Posterior vena cava (tissue), 2 donors: ENCODE data around the gene POMP. TPM values are rescaled to one million over a fixed set of nuclear protein-coding genes. Genes with fewer than 3 reads are reported as not detected.

ENCODE experiments used
- DNase-seq: peaks from one replicate; pipeline ENCODE4 v3.0.0-alpha.2; 2020; ENCODE audit warnings: low spot score
- intact Hi-C, 2 donors: fragments of 100-400 bp; cut with DNase I; formaldehyde crosslinking; loops; one replicate each; pipeline versions ENCODE4 v1.14.1 to v1.14.2; 2022 to 2023
- total RNA-seq, 2 donors: library from RNA; stranded (reverse); fragmentation: NEBNext Ultra II Directional; extraction: Animal tissue kit (Norgen Biotek cat#: 25700); gene quantifications; one replicate each; pipeline ENCODE4 v1.2.1, GENCODE V29; 2021
- donor health status: DM: yes; HTN: yes; CAD: no.
- donor health status: DM: yes; HTN: yes; CAD: no.

Gene POMP
- total RNA-seq, 2 donors from 2014 or later = 58.9 to 65.9 TPM

GRCh38 chr13:28636069-28636468 is 22.9 kb upstream of the POMP start:
- intact Hi-C loops = no loop called here
- DNase-seq = no peak

- intact Hi-C loops = no loop called here
- no peak for DNase-seq
These were observed 22.1 kb upstream of the POMP start for GRCh38 chr13:28636677-28637317.

DNA sequence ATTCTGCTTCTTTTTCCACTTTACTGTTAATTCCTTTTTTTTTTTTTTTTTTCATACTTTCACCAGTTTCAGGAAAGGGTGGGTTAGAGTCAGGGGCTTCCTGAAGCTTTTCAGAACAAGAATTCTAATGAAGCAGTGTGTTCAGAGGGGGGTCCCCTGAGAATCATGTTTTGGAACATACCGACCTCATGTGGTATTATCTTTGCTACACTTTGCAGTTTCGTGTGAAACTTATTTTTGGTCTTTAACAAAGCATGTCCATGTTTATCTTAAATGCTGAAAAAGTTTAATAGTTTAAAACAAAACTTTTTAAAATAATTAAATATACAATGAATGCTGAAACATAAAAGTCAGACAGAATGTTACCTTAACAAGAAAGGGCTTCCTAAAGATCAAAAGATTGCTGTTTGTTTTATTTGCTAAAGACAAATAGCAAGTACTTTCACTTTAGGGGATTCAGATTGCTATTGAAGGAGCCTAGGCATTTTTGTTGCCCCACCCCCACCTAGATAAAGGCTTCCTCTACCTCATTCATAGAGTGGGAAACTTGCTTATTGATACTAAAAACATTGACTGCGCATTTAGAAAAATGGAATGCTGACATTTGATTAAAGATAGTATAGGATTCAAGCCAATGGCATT is 21.1 kb upstream of the POMP start:
- DNase-seq = no peak
- intact Hi-C loops = no loop called here

DNA sequence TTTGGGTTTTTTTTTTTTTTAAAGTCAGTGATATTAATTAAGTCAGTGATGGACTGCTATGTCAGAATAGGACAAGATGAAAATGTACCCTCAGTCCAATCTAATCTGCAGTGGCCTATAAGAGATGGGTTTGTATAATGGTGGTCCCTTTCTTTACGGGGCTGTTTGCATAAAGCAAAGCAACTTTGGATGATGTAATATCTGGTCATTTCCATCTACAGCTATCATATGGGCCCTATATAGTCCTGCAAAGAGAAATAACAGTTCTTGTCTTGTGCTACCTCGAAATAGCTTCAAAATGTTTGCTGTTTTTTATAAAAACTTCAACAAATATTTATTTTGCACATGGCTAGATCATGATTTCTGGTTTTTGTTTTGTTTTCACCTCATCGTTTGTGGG is 20.2 kb upstream of the POMP start:
- intact Hi-C loops = no loop called here
- DNase-seq = no peak

DNA sequence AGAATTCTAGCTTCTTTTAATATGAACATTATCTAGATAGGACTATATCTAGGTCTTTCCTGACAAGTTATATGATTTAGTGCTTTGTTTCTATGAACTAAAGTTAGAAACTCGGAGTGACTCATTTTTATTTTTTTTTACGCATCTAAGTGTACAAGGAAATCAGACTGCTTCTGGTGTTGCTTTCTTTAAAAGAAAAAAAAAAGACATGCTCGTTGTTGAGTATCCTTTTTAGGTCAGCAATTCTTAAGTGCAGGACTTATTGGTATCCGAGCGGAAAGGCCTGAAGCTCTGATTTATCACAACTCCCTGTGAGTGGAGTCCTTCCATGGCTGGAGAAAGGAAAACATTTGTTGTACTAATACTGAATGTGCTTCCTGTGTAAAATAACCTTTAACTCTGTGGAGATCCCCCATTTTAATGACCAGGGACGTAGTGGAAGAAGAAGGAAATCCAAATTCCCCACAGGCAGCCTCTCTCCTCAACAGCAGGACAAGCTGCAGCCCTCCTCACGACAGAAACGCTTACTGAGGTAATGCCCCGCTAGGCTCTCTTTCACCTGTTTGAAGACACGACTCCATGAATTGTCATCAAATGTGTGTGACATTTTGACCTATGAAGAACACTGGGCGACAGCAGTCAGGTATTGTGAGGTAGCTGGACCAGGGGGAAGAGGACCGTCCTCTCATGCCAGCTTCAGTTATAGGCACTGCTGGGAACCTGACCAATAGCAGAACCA is 17.9 kb upstream of the POMP start:
- intact Hi-C loops = no loop called here
- DNase-seq = no peak

DNA sequence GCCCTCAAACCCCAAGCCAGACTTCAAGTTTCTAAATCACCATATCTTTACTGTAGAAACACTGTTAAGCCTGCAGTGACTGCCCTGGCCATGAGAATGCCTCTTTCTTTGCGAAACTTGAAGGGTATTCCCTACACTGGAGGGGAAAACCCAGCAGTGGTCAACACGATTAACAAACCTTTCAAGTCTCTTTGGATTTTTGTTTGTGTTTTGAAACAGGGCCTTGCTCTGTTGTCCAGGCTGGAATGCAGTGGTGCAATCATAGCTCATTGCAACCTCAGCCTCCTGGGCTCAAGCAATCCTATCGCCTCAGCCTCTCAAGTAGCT is 17.4 kb upstream of the POMP start:
- no peak for DNase-seq
- intact Hi-C loops = no loop called here

DNA sequence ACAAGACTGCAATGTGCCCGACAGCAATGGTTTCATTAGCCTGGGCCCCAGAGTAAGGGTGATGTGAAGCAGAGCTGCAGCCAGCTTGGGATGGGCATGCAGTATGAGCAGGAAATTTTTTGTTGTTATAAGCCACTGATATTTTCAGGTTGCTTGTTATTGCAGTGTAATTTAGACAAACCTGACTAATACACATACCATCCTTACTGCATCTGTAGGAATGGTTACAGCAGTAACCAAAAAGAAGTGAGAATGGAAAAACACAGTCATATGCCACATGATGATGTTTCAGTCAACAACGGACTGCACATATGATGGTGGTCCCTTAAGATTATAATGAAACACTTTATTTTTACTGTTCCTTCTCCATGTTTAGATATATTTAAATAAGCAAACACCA is 8.6 kb upstream of the POMP start:
- intact Hi-C loops = loop anchor here in 1 of 2 donors (10.0 kb wide), 1 partner anchor 1475 kb away; the partner anchor contains the start of gene USP12
- no peak for DNase-seq

GRCh38 chr13:28651810-28652401 is 7.0 kb upstream of the POMP start:
- no peak for DNase-seq
- intact Hi-C loops = loop anchor here in 1 of 2 donors (10.0 kb wide), 1 partner anchor 1477 kb away; the partner anchor contains the start of gene USP12

DNA sequence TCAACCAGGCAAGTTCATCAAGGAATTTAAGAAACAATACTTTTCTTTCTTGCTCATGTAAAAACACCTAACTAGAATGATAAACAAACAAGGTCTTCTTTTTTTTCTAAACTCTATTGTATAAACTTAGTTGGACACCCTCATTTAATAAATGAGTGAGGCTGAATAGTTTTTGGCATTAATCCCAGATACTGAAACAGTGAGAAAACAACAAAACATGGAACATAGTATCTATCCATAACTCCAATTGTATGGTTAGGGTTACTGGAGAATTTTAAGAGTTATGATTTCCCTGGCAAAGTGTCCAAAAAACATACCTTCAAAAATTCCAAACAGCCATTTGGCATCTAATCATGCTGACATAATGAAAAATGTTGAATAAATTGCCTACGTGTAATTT is 5.8 kb upstream of the POMP start:
- DNase-seq = no peak

DNA sequence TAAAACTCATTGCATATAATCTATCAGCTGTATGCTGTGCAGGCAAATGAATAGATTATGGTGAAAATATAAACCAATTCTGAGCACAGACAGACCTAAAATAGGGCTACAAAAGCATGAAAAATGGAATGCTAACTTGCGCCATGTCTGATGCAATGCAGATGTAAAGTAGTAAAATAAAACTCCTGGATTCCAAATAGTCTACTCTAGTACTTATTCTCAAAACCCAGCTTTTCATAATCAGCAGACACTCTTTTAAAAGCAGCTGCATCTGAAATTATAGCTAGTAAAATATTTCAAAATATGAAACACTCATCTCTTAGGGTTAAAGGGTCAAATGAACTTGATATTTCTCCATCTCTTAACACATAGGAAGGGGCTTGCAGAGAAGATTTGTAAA is 4.7 kb upstream of the POMP start:
- intact Hi-C loops = loop anchor here in 1 of 2 donors (10.0 kb wide), 1 partner anchor 1479 kb away; the partner anchor contains the start of gene USP12
- DNase-seq = no peak

More for the DNA sequence above, 5.8 kb upstream of the POMP start:
- intact Hi-C loops = loop anchor here in 1 of 2 donors (10.0 kb wide), 1 partner anchor 1478 kb away; the partner anchor contains the start of gene USP12

GRCh38 chr13:28655561-28655960 is 3.4 kb upstream of the POMP start:
- DNase-seq = no peak
- intact Hi-C loops = loop anchor here in 1 of 2 donors (10.0 kb wide), 1 partner anchor 1481 kb away; the partner anchor contains the start of gene USP12

DNA sequence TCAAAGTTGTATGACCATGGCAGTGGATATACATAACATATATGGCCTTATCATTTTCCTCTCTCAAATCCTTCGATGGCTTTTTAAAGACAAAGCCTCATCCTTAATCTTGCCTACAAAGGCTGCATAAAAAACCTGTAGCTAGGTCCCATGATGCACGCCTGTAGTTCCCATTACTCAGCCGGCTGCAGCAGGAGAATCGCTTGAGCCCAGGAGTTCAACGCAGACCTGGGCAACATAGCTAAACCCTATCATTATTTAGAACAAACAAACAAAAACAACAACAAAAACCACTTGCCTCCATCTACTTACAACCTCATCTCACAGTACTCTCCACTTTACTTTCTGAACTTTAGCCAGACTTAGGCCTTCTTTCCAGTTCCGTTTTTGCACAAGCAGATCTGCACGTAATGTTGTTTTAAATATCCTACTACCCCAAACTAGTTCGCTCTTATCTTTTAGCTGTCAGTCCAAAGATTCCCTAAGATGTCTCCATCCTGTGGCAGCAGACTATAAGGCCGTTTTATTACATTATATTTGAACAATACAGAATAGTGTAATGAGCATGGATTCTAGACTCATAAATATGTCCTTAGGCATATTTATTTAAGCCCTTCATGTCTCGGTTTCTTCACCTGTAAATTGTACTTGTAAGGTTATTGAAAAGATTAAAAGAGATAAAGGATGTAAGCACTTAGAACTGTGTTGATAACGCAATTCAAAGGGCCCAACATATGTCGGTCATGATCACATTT is 969 bp upstream of the POMP start:
- no peak for DNase-seq
- intact Hi-C loops = loop anchor here in 1 of 2 donors (10.0 kb wide), 1 partner anchor 1483 kb away; the partner anchor contains the start of gene USP12

- intact Hi-C loops = loop anchor here in 1 of 2 donors (10.0 kb wide), 1 partner anchor 1484 kb away; the partner anchor contains the start of gene USP12
- no peak for DNase-seq
These were observed 463 bp upstream of the POMP start for GRCh38 chr13:28658539-28658795.

GRCh38 chr13:28659621-28659970 is 666 bp downstream of the POMP start:
- DNase-seq = no peak
- intact Hi-C loops = loop anchor here in 1 of 2 donors (10.0 kb wide), 1 partner anchor 1485 kb away; the partner anchor contains the start of gene USP12

DNA sequence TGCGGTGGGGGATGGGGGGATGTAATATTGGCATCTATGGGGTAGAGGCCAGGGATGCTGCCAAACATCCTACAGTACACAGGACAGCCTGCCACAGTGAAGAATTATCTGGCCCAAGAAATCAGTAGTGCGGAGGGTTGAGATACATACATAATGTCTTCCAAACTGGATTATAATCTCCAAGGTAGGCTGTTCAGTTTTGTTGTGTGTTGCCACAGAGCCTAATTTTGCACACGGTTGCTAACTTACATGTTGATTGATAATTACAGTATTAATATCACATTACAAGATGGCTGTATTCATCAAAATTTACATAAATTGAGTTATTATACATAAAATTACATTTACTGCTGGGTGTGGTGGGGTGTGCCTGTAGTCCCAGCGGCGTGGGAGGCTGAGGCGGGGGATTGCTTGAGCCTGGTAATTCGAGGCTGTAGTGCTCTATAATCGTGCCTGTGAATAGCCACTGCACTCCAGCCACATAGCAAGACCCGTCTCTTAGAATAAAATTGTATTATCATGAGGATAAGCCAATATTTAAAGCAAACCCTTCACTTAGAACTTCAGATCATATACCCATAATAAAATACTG is 8.1 kb downstream of the POMP start:
- DNase-seq = no peak
- intact Hi-C loops = no loop called here

DNA sequence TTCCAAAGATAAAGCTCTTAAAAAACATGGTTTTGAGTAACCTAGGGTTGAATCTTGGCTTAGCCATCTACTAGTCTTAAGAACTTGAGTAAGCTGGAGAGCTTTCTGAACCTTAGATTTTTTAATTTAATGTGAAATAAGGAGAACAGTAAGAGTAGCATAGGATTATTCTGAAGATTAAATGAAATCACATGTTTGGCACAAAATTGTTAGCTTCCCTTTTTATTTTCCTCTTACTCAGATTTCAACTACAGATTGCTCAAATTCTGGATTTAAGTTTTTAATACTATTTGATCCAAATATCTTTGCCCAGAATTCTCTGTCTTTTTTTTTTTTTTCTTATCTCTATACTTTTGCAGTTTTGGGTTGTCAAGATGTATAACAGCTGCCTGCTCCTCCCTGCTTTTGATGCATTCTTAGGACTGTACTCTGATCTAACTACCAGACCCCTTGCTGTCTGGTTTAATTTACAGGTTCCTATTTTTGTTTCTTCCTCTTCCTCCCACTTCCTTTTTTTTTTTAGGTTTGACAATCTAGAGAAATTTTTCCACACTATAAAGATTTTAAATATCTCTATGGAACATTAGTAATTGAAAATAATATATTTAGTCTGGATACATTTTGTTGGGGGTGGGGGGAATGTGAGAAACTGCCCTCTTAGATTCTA is 12.3 kb downstream of the POMP start:
- intact Hi-C loops = no loop called here
- no peak for DNase-seq

GRCh38 chr13:28678809-28679208 is 19.9 kb downstream of the POMP start:
- no peak for DNase-seq
- intact Hi-C loops = no loop called here

DNA sequence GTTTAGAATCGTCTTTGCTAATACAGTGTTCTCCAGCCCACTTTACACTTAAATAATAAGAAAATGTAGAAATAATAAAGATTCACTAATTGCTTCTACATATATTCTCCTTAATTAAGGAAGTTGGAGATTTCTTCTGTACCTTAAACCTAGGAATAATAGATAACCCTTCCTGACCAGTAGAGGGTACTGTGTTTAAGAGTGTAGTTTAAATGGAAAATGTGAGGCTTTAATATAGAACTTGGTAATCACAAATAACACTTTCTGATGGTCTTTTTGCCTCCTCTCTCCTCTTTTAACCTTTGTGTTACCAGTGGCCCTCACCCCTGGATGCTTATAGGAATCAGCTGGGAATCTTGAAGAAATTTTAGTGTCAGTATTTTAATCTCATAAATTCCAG is 20.7 kb downstream of the POMP start:
- intact Hi-C loops = no loop called here
- no peak for DNase-seq
